GM21526 (cell line): ENCODE measurements around the gene ISG15.
"Not testable (repeated sequence)": the region's sequence is repeated elsewhere in the genome, so short reads cannot be mapped to it uniquely, and the experiment has no call there.

ENCODE experiments used
- ATAC-seq: cut with Tn5 transposase; IDR thresholded peaks from one replicate; pipeline ENCODE4 v1.9.1; 2021; ENCODE audit warnings: moderate library complexity; ENCODE audit not compliant: unreplicated experiment, low FRiP score

Gene ISG15

DNA sequence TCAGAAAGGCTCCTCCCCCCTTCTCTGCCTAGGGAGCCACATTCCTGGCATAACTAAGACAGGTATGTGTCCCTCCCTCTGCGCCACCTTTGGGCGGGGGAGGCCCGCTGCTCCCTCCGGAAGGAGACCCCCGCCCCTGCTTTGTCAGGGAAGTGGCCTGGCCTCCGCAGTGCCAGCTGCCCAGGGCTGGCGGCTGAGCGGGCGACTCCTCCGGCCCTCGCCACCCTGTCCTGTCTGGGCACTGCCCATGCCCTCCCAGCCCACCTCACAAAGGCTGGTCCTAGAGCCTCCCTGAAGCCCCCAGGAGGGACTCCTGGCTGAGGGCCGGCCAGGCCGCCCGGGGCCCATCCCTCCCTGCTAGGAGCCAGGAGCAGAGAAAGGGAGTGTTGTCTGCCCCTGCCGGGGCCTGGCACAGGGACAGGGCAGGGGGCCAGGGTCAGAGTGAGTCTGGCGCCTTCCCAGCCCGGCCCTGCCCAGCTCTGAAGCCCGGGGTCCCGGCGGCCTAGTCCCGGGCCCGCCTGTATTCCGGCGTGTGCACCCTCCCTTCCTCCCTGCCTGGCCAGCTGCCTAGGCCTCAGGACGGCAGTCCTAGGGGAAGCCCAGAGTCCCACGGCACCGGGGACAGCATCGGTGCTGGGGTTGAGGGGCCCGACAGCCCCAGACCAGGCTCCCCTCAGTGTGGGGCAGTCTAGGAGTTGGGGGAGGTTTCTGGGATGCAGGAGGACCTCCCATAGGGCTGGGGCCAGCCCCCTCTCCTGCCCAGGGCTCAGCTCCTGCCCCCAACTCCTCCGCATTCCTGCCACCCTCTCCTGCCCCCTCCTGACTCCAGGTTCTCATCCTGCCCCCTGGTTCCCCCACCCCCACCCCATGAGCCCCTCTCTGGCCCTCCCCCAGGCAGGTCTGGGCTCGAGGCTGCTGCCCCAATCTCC lies 11.7 kb downstream of the ISG15 start:
- no peak for ATAC-seq

- no peak for ATAC-seq
Measured at GRCh38 chr1:1025730-1026129, 12.4 kb downstream of the ISG15 start.

GRCh38 chr1:1026599-1027413 lies 13.5 kb downstream of the ISG15 start:
- ATAC-seq, result no peak

DNA sequence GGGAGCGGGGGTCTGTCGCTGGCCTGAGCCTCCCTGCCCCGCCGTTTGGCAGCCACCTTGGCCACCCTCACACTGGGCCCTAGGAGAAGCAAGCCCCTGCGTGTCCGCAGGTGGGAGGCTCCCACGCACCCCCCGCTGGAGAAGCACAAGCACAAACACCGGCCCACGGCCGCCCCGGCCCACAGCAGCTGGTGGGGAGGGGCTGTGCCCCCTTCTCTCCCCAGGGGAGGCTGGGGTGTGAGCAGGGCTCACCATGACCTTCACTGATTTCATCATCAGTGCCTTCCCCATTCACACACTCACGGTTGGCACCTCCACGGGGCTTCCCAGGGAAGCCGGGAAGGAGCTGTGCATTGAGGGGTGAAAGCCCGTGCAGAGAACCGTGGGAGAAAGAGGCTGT lies 14.5 kb downstream of the ISG15 start:
- no peak for ATAC-seq

DNA sequence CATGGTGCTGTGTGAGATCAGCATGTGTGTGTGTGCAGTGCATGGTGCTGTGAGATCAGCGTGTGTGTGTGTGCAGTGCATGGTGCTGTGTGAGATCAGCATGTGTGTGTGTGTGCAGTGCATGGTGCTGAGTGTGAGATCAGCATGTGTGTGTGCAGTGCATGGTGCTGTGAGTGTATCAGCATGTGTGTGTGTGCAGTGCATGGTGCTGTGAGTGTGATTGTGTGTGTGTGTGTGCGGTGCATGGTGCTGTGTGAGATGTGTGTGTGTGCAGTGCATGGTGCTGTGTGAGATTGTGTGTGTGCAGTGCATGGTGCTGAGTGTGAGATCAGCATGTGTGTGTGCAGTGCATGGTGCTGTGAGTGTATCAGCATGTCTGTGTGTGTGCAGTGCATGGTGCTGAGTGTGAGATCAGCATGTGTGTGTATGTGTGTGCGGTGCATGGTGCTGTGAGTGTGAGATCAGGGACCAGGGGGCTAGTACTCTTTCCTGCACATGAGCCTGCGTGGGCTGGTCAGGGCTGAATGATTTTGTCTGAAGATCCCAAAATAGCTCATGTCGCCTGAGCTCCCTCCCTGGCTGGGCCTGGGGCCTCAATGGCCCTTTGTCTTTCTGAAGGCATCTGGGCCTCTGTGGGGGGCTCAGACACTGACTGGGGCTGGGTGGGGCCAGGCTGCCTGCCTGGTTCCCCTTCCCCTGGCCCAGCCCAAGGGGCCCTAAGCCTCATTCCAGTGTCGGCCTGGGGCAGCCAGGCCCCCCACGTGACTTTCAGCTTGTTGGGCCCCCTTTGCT lies 17.8 kb downstream of the ISG15 start:
- ATAC-seq, result not testable (repeated sequence)

- ATAC-seq, result no peak
Measured at GRCh38 chr1:1031659-1032235, 18.4 kb downstream of the ISG15 start.

DNA sequence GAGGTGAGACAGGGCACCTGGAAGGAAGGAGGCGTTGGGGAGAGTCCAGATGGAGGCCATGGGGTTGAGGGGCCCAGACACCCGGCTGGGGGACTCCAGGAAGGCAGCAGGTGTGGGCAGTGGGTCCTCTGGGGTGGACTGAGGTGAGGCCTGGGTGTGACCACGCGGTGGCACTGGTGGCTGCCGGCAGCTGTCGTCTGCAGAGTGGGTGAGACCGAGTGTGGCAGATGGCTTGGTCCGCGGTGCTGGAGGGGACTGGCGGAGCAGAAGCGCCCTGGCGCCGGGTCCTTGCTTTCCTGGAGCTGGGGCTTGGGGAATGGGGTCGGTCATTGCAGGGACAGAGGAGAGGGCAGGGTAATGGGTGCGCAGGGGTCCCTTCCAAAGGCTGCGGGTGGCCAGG lies 19.1 kb downstream of the ISG15 start:
- no peak for ATAC-seq

- peak; percentile 73 for ATAC-seq
Measured at GRCh38 chr1:1033009-1033587, 19.8 kb downstream of the ISG15 start.

- ATAC-seq, result no peak
Measured at GRCh38 chr1:1033731-1034438, 20.6 kb downstream of the ISG15 start.

DNA sequence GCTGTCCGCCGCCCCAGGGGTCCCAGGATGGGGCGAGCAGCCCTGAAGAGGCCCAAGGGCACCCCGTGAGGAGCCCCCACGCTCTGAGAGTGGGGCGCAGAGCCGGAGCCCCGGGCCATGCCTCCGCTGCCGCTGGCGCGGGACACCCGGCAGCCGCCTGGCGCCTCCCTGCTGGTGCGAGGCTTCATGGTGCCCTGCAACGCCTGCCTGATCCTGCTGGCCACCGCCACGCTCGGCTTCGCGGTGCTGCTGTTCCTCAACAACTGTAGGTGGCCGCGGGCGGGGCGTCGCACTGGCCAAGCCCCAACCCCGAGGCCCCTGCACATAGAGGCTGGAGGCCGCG lies 21.1 kb downstream of the ISG15 start:
- ATAC-seq, result no peak

DNA sequence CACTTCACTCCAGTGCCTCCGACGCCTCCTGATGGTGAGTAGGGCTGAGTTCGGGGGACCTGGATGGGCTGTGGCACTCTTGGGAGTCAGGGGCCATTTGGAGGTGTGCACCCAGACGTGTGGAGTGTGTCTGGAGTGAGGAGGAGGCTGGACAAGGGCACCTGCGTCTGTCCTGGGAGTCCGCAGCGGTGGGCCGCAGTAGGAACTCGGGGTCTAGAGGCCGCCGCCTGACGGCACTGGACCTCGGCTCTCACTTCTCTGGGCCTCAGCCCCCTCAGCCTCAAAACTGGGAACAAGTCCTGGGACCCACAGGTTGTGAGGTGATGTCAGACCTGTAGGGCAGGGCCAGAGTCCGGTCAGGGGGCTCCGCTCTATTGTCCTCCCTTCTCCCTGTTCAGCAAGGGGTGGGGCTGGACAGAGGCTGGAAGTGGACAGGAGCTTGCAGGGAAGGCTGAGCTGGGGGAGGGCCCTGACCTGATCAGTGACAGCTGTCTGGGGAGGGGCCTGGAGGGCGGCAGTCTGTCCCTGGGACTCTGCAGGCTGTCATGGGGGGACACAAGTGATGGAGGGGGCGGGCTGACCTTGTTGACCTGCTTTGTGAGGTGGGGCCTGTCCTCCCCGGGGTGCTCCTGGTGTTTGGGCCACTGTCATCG lies 22.1 kb downstream of the ISG15 start:
- ATAC-seq, result no peak

GRCh38 chr1:1037366-1038327 lies 24.4 kb downstream of the ISG15 start:
- no peak for ATAC-seq

DNA sequence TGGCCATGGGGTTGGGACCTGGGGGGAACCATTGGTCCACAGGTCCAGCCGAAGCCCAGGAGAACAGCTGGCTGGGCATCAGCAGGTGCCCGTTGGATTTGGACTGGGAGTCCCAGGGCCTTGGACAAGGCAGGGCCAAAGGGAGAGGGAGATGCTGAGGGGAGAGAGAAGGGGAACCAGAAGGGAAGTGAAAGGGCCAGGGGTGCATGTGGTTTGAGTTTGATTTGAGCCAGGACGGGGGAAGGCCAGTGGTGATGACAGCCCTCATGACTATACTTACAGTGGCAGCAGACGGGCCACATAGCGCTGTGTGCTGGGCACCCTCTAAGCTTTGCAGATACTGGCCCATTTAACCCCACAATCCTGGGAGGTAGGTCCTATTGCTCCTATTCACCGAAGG lies 25.4 kb downstream of the ISG15 start:
- no peak for ATAC-seq

DNA sequence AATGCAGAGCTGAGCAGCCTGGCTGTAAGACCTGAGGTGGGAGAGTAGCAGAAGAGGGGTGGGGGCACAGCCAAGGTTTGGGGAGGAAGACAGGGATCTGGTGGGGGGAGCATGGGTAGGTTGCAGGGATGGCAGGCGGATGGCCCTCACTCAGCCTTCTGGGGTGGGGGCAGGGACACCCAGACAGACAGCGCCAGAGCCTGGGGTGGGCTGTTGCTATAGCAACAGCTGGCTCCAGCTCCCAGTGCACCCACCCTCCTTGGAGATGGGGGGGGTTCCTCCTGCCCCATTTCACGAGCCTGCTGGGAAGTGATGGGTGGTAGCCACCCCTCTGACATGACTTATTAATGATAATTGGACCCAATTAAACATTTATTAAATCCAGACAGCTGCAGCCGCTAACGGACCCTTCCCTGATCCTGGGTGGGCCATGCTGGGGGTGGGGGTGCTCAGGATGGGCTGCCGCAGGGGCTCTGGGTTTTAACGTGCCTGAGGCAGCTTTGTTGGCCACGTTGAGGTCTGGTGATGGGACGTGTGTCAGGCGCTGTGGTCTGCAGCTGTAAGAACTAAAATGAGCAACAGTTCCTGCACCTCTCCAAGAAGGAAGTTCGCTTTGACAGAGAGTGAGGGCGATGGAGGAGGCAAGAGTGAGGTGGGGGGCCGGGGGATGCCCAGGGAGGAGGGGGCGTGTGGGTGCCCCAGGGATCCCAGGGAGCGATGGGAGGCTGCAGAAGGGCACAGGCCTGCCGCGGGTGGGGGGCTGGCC lies 26.0 kb downstream of the ISG15 start:
- no peak for ATAC-seq

GRCh38 chr1:1040004-1040991 lies 27.0 kb downstream of the ISG15 start:
- no peak for ATAC-seq

DNA sequence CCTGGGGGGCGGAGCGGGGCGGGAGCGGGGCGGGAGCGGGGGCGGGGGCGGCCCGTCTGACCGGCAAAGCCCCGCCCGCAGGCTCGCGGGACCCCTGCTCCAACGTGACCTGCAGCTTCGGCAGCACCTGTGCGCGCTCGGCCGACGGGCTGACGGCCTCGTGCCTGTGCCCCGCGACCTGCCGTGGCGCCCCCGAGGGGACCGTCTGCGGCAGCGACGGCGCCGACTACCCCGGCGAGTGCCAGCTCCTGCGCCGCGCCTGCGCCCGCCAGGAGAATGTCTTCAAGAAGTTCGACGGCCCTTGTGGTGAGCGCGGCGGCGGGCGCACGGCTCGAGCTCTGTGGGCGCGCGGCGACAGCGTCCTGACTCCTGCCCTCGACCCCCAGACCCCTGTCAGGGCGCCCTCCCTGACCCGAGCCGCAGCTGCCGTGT lies 27.8 kb downstream of the ISG15 start:
- no peak for ATAC-seq
